DMS53 treated with DMSO at 0.1 percent for 48 hours (cell line): ENCODE data around the gene LAMC2.
"Not testable (repeated sequence)": the region's sequence is repeated elsewhere in the genome, so short reads cannot be mapped to it uniquely, and the experiment has no call there.

Experiments
- DNase-seq: peaks from one replicate; lab custom pipeline; 2025; ENCODE audit not compliant: unreplicated experiment; lab: John Stamatoyannopoulos, UW

The LAMC2 gene

DNA sequence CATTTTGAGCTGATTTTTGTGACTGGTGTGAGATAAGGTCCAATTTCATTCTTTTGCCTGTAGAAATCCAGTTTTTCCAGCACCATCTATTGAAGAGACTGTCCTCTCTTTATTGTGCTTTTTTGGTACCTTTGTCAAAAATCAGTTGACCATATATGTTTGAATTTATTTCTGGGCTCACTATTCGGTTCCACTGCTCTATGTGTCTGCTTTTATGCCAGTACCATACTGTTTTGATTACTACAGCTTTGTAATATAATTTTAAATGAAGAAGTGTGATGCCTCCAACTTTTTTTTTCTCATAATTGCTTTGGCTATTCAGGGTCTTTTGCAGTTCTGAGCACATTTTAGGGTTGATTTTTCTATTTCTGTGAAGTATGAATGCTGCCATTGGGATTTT lies 69.0 kb downstream of the LAMC2 start:
- DNase-seq: no peak

DNA sequence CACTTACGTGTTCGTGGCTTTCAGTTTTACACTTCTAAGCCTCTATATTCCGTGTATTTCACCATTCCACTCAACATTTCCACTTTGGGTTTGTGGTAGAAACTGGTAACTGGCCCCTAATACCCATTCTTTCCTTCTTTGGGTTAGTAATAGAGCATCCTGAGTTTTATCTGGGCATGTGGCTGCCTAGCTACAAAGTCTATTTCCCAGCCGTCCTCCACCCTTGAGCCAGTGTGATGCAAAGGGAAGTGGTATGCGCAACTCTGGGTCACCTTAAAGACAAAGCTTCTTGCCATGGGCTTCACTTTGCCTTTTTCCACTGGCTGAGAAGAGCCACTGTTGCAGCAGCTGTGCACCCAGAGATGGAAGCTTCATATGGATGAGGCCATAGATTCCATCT lies 73.9 kb downstream of the LAMC2 start:
- DNase-seq: no peak

DNA sequence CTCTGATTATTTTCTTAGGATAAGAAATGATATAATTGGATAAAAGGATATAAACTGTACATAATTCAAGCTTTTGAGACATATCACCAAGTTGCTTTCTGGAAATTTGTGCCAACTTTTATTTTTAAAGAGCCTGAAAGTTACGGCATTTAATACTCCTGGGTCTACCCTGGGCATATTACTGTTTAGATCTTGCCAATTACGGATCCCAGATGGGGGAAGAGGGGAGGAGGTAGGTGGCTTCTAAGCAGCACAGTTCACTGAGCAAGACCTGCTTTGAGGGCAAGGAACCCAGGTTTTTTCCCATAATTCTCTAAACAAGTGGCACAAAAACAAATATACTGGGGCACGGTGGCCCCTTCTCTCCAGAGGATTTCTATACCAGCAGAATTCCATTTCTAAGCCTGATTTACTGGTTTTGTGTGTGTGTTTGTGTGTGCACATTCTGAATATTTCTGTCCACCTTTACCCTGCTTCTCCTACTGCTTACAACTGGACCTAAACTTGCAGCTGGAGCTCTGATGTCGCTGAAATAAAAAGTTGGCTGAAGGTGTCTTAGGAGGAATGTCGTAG lies 76.7 kb downstream of the LAMC2 start:
- no peak for DNase-seq

DNA sequence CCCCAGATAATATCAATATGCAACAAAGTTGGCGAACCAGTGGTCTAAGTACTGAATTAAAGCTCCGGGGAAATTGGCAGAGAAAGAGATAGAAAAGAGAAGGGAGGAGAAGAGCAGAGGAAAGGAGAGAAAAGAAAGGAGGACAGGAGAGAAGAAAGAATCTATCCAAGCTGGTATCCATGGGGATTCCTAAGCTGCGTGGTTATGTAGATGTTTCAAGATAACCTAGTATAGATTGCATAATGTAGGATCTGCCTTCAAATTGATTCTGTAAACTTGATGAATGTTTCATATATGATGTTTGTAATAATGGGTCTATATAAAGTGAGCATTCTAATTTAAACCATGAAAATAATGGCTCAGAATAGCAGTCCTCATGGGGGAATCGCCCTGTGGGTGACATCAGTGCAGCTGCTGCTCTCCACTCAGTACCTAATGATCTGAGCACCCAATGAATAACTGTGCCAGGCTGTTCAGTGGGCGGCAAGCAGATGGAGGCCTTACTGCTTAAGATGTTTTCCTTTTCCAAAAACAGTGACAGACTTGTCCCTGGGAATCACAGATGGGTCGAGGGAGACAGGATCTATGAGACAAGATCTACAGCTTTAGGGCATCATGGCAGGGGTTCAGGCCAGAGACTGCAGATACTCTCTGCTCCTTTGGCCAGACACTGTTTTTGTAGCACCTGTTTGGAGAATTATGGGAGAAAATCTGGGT lies 78.0 kb downstream of the LAMC2 start:
- DNase-seq: no peak

DNA sequence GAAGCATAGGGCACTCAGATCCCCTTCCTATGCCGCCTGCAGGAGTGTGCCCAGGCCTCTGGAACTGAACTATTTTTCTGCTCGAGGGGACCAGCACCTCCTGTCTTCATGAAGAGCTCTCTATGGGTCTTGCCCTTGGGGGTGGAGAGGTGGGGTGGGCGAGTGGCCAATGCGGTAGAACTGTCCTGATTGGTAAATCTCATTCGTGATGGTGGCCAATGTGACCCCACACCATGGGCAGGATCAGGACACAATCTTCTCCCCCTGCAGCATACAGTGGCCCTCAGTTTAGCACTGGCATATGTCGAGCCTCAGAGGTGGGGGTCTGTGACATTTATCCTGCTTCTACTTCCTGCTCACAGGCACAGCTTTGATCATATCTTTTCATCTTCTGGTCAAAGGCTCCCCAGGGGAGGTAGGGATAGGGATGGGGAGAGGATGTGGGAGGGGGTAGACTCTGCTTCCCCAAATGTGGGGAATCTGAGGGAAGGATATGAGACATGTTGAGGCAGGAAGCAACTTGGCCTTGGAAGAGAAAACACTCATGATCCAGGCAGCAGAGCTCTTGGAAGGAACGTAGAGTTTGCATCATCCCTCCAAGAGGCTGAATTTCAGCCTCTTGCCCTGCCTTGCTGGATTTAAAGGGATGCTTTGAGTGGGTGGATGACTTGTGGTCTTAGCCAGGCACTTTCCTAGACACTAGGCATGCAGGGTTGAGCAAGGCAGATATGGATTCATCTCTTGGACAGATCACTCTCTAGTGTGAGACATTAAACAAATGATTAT lies 81.8 kb downstream of the LAMC2 start:
- DNase-seq: no peak

DNA sequence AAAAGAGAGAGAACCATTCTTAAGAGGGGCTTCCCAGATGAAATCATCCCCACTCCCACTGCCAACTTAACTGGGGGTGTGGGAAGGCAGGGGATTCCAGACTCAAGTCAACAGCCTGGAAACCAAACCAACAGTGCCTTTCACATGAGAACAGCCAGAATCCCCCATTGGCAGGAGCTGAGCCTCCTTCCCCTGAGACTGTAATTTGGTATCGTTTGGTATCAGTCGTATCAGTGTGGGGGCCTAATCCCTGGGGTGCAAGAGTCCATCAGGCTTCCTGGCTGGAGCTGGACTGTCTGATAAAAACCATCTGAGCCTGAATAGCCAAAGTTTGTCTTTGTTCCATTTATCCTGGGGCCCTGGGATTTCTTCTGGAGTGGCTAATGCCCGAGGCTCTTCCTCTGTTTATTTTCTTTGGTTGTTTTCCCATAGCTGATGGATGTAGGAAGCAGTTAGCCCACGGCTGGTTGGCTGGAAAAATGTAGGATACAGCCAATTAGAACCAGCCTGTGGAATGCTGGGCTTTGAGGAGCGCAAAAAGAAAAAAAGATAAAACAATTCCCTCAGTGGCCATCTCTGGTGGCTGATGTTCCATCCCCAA lies 84.6 kb downstream of the LAMC2 start:
- DNase-seq: no peak

DNA sequence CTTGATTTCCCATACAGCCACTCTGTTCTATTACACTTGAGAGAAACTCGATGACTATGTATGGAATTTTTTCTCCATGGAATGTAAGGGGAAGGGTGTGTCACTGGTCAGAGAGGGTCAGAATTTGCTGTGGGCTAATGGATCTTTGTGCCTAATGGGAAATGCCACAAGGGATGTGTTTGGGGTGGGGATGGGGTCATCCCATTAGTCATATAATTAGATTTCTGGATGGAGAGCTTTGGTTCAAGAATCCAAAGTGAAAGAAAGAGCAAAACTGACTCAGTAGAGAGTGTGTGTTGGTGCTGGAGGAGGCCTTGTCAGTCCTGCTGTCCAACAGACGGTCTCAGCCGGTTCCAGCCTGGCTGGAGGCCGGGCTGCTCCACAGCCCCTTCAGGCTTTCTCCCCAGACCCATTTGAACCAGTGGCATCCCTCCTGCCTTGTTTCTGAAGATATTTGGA lies 86.4 kb downstream of the LAMC2 start:
- DNase-seq: no peak

DNA sequence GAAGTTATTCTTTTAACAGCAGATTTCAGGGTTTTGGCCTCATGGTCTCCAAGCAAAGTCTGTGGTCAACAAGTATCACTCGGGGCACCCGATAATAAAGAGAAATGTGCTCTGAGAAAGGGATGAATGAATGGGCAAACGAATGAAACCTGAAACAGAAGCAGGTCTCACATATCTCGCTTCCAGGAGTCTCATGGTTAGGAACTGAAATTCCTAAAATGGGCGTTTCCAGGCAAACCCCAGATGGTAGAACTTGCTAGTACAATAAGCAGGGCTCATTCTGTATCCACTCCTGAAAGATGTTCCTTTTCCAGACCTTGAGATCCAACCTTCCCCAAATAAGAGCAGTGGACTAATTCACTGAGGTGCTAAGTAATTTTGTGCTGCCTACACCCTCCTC lies 87.2 kb downstream of the LAMC2 start:
- no peak for DNase-seq

DNA sequence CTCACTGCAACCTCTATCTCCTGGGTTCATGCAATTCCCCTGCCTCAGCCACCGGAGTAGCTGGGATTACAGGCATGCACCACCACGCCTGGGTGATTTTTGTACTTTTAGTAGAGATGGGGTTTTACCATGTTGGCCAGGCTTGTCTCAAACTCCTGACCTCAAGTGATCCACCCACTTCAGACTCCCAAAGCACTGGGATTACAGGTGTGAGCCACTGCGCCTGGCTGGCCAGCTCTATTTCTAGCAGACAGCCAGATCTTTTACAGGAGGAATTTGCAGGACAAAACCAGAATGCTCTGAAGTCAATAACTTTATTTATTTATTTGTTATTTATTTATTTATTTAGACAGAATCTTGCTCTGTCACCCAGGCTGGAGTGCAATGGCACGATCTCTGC lies 87.9 kb downstream of the LAMC2 start:
- DNase-seq: not testable (repeated sequence)

DNA sequence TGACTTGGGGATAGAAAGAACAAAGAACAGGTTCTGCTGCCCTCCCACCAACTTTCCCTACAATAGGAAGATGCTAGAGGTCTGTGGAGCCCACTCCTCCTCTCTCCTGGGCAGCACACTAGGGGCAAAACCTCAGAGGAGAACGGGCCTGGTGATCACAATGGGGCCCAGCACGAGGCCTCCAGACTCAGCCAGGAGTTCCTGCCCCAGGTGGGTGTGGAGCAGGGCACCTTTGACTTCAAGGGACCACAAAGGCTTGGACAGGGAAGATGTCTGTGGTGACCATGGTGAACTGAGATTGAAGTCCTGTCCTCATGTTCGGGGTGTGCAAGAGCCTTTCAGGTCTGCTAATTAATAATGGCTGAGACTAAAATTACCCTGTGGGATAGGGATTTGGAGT lies 88.8 kb downstream of the LAMC2 start:
- no peak for DNase-seq

DNA sequence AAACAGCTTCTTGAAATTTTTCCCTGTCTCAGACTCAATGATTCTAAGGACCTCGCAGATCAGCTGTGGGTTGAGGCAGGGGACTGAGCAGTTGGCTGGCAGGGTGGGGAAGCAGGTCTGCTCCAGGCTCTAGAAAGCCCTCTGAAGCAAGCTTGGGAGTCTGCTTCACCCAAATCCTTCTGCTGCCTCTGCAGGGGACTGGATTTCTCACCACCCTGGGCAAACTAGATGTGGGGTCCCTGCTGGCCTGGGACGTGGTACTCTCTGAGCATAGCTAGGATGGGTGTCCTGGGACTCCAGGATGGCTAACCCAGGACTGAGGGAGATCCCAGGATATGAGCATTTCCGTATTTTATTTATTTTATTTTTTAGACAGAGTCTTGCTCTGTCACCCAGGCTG lies 89.3 kb downstream of the LAMC2 start:
- no peak for DNase-seq

DNA sequence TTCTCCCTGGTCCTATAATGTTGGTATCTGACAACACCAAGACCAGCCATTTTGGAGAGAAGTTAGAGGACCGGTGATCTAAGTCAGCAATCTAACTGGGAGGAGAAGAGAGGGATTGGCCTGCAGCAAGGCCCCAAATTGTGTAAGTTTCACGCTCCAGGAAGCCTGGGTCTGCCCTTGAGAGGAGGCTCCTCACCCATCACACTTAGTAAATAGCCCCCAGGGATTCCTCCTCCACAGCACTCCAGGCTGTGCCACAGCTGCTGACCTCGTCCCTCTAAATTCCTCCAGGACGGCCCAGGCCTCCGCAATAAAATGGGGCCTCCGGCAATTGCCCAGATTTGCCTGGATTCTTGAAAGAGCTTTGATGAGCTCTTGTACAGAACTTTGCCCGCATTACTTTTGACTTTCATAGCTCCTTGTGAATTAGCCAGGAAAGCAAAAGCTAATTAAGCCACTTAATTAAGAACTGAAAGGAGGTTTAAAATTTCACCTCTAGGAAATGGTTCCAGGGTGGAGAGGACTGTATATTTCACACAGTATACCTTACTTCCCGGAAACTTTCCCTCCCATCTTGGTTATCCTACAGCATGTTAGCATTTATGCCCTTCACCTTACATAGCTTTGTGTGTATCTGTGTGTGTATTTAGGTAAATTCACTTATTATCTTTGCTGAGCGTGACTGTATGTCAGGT lies 90.5 kb downstream of the LAMC2 start:
- DNase-seq: no peak

DNA sequence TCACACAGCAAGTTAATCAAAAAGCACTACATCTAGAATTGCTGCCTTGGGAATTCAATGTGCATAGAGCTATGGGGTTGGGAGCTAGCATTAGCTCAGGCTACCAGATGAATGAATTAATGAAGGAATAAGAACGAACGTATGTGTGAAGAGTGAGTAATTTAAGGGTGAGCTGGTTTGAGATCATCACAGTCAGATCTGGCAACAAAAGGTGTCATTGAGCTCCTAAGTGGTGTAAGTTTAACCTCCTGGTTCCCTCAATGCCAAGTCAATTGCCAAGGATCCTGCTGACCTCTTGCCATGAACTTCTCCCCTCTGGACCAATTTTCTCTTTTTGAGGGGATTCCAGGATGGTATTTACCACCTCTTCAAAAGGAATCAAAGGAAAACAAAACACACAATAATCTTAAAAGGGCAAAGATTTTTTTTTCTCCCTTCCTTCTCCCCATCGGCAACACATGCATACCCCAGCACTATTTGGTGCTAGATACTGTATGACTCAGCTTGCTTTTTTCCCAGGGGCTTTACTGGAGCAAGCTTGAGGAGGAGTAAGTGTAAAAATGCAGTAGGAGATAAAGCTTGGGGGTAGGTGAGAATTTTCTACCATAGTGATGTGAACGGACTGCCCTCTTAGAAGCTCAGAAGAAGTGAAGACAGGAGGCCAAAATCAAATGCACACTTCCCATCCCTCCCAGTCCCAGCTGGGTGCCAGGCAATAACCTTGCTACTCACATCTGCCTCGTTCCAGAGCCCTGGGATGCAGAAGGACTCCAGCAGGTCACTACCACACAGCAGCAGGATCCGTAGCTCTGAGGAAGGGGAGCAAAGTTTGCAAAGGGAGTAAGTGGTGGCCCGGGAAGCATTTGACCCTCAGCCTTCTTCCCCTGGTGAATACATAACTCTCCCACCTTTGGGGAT lies 92.0 kb downstream of the LAMC2 start:
- no peak for DNase-seq

DNA sequence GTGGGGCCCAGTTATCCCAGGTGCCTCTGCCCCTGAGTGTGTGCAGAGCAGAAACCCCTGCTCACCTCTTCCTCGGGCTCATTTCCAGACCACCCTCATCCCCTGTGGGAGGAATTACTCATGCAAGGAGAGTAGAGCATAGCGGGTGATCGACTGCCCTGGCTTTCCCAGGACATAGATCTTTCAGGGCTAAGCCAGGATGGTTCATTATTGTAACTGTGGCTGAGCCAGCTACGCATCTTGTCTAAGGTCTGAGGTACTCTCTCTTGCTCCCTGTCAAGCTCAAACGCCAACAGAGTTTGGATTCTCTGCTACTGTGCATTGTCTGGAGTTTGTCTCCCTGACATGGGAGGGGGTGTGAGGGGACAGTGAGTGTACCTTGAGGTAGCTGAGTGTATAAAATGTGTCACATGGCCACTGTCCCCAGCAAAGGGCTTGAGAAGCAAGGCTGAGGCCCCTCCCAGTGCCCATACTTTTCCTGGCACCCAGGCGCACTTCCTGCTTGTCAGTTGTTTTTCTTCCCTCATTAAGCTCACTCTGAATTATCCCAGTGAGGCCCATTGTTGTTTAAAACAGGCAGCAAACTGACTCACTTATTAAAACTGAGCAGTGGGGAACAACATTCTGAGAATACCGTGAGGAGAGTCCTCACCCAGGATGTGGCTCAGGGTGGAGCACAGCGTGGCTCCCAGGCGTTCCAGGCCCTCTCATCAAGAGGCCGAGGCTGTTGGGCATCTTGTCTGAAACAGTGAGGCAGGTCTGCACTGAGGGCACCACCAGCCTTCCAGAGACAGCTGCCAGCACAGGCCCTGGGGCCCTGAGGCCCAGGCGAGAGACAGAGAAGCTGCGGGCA lies 92.9 kb downstream of the LAMC2 start:
- no peak for DNase-seq

DNA sequence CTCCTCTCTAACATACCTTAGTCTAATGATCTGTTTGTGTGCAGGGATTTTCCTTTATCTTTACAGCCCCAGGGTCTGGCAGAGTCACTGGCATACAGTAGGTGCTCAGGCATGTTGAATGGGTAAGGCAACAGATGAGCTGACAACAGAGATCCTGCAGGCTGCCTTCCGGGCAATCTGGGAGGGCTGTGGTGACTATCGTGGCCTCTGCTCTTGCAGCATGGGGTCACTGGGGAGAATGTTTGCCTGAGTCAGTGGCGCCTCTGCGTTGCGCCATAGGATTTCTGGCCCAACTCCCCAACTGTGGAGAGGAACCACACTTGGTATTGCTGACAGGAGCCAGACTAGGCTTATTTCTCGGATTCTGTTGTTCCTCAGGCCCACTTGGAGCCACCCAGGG lies 93.8 kb downstream of the LAMC2 start:
- DNase-seq: no peak

DNA sequence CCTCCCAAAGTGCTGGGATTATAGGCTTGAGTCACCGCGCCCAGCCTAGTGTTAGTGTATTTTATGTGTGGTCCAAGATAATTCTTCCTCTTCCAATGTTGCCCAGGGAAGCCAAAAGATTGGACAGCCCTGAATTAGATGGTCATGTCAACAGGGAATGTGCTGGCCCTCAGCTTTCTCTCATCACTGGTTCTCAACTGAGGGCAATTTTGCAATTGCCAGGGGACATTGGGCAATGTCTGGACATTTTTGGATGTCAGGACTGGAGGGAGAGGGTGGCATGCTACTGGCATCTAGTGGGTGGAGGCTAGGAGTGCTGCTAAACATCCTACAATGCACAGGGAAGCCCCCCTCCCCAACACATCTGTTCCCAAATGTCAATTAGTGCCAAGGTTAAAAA lies 95.0 kb downstream of the LAMC2 start:
- no peak for DNase-seq

DNA sequence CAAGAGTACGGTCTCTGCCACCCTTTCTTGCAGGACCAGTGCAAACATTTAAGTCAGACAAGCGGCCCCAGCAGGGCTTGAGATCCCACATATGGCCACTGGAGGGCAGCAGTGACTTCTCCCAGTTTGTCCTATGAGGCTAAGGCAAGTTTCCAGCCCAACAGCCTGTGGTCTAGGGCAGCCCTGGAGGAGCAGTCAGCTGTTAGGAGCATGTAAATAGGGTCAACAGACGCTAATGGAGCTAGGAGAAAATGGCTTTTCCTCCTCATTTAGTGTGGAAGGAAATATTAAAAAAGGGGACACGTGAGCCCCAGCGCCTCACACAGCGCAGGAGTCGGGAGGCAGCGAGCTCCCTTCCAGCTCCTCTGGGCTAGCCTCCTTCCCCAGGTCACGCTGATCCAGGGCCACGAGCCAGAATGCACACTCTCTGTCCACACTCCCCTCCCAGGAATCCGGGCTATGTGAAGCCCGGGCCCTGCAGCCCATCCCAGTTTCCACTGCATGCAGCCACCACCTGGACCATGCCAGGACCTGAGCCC lies 95.6 kb downstream of the LAMC2 start:
- DNase-seq: peak; percentile 69

DNA sequence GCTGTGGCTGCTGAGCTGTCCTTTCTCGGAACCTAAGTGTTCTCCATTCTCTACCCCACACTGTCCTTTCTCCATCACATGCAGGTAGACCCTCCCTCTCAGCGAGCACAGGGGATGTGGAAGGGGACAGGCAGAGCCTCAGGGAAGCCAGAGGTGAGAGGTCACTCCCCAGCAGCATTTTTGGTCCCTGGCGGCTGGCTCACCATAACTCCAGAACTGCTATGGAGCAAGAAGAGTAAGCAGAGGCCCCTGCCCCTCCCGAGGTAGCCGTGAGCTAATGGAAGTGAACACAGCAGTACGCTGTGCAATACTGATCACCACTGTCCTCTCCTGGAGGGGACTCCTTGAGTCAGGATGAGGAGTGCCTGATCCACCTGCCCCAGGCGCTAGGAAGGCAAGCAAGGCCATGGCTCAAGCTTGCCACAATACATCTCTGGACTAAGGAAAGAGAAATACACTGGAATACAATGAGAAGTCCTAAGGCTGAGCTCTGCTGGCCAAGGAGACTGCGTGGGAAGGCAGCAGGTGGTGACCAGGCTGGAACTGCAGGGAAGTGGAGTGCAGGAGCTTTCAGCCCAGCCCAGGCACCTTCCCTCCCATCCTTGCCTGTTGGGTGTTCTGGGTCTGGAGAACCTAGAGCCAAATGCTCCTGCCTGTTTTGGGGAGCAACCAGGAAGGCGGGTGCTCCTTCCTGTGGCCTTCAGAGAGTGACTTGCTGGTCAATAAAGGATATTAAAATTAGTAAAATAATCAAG lies 96.2 kb downstream of the LAMC2 start:
- no peak for DNase-seq
